ENCODE measurements around the gene GFM1. TPM values are rescaled to one million over a fixed set of nuclear protein-coding genes. Genes with fewer than 3 reads are reported as not detected.

GFM1 gene
- total and polyA plus RNA-seq, 2 donors (not counting 1 experiment from before 2014, with no cell fraction given) = 9.8 to 46.0 TPM

- Mint-ChIP-seq H3K9me3 (ENCODE audit: insufficient read depth) (no peaks in the 10 kb centered on the region), H3K27me3 (peaks cover 5% of the 10 kb centered on the region), H3K27ac (no peak overlapping the region), H3K4me3 (peak overlapping the region; percentile 49), H3K4me1 (peaks cover 8% of the 10 kb centered on the region)
- H3K27me3 ChIP-seq (replicated peaks in 1 of 4; ENCODE audit: control extremely low read depth in 1 of 4, control insufficient read depth in 3 of 4, insufficient read depth in 4 of 4, low read length in 3 of 4) = peaks cover 0 to 9% (median 3%) of the 10 kb centered on the region in 4 experiments
- peaks cover 0 to 8% (median 7%) of the 10 kb centered on the region in 3 donors for H3K9me3 ChIP-seq (ENCODE audit: control extremely low read depth in 1 of 3, control insufficient read depth in 2 of 3, insufficient read depth in 1 of 3, low read length in 2 of 3)
- peaks cover 8 to 12% of the 10 kb centered on the region in 2 donors for H3K4me1 ChIP-seq (ENCODE audit: control insufficient read depth in 2 of 2, insufficient read depth in 2 of 2, low read length in 2 of 2)
- H3K36me3 ChIP-seq (replicated peaks in 1 of 2; ENCODE audit: control extremely low read depth in 1 of 2, control insufficient read depth in 1 of 2, extremely low read depth in 1 of 2, insufficient read depth in 2 of 2, low read length in 1 of 2) = no peaks in the 10 kb centered on the region
- H2AFZ ChIP-seq (ENCODE audit: insufficient read depth, low read depth, low read length, poor library complexity, severe bottlenecking) = no peak overlapping the region
- H3K9ac ChIP-seq (ENCODE audit: low read length) = no peak overlapping the region
- DNase-seq (no peak), ATAC-seq (ENCODE audit: low read depth) (no peak)
- ChIA-PET POLR2A (interaction anchor here (0.7 kb wide), 1 partner anchor 61 kb away, joined by 3 read pairs; no protein-coding TSS in a partner anchor), CTCF (no interaction called here)
- H3K79me2 ChIP-seq (ENCODE audit: control insufficient read depth, insufficient read depth, low read length) = no peaks in the 10 kb centered on the region
- 91% methylated on average over 2 of the region's 3 CpGs for WGBS (ENCODE audit: insufficient coverage)
- no peak overlapping the region for H3K4me3 ChIP-seq (ENCODE audit: control extremely low read depth in 1 of 5, extremely low read depth in 1 of 5, insufficient read depth in 1 of 5, low read depth in 2 of 5, low read length in 4 of 5)
- H3K27ac ChIP-seq (ENCODE audit: low read length in 2 of 2) = no peak overlapping the region
- no peaks in the 10 kb centered on the region for H4K20me1 ChIP-seq (ENCODE audit: control insufficient read depth, insufficient read depth, low read length, poor library complexity, severe bottlenecking)
- TF ChIP-seq, protein P1, sequence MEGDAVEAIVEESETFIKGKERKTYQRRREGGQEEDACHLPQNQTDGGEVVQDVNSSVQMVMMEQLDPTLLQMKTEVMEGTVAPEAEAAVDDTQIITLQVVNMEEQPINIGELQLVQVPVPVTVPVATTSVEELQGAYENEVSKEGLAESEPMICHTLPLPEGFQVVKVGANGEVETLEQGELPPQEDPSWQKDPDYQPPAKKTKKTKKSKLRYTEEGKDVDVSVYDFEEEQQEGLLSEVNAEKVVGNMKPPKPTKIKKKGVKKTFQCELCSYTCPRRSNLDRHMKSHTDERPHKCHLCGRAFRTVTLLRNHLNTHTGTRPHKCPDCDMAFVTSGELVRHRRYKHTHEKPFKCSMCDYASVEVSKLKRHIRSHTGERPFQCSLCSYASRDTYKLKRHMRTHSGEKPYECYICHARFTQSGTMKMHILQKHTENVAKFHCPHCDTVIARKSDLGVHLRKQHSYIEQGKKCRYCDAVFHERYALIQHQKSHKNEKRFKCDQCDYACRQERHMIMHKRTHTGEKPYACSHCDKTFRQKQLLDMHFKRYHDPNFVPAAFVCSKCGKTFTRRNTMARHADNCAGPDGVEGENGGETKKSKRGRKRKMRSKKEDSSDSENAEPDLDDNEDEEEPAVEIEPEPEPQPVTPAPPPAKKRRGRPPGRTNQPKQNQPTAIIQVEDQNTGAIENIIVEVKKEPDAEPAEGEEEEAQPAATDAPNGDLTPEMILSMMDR (IDR thresholded peaks at IDR 0.05) = no peak
- TF ChIP-seq EZH2 (IDR thresholded peaks at IDR 0.05; ENCODE audit: borderline replicate concordance, insufficient read depth, low read depth, low read length, poor library complexity, severe bottlenecking) = no peak
- intact Hi-C loops (cut with micrococcal nuclease) = no loop called here
- H3K4me2 ChIP-seq (replicated peaks; ENCODE audit: low read depth, low read length, poor library complexity, severe bottlenecking) = no peak overlapping the region
These were observed 89.3 kb downstream of the GFM1 start for GRCh38 chr3:158733656-158734055.

GRCh38 chr3:158735296-158736033, 91.1 kb downstream of the GFM1 start:
- no peak overlapping the region for H2AFZ ChIP-seq (ENCODE audit: insufficient read depth, low read depth, low read length, poor library complexity, severe bottlenecking)
- peaks cover 8 to 12% of the 10 kb centered on the region in 2 donors for H3K4me1 ChIP-seq (ENCODE audit: control insufficient read depth in 2 of 2, insufficient read depth in 2 of 2, low read length in 2 of 2)
- H3K4me3 ChIP-seq (ENCODE audit: control extremely low read depth in 1 of 5, extremely low read depth in 1 of 5, insufficient read depth in 1 of 5, low read depth in 2 of 5, low read length in 4 of 5) = no peak overlapping the region
- H3K36me3 ChIP-seq (replicated peaks in 1 of 2; ENCODE audit: control extremely low read depth in 1 of 2, control insufficient read depth in 1 of 2, extremely low read depth in 1 of 2, insufficient read depth in 2 of 2, low read length in 1 of 2) = no peaks in the 10 kb centered on the region
- intact Hi-C loops (cut with micrococcal nuclease) = no loop called here
- no peak overlapping the region for H3K9ac ChIP-seq (ENCODE audit: low read length)
- Mint-ChIP-seq H3K27ac (no peak overlapping the region), H3K4me3 (no peak overlapping the region), H3K27me3 (peaks cover 5% of the 10 kb centered on the region), H3K4me1 (peaks cover 6% of the 10 kb centered on the region), H3K9me3 (ENCODE audit: insufficient read depth) (no peaks in the 10 kb centered on the region)
- ChIA-PET POLR2A (no interaction called here), CTCF (interaction anchor here (2.2 kb wide), 1 partner anchor 8 kb away, joined by 14 read pairs; no protein-coding TSS in a partner anchor)
- 95% methylated on average over 7 of the region's 7 CpGs for WGBS (ENCODE audit: insufficient coverage)
- DNase-seq (no peak), ATAC-seq (ENCODE audit: low read depth) (no peak)
- H3K4me2 ChIP-seq (replicated peaks; ENCODE audit: low read depth, low read length, poor library complexity, severe bottlenecking) = no peak overlapping the region
- no peaks in the 10 kb centered on the region for H4K20me1 ChIP-seq (ENCODE audit: control insufficient read depth, insufficient read depth, low read length, poor library complexity, severe bottlenecking)
- H3K79me2 ChIP-seq (ENCODE audit: control insufficient read depth, insufficient read depth, low read length) = no peaks in the 10 kb centered on the region
- TF ChIP-seq EZH2 (IDR thresholded peaks at IDR 0.05; ENCODE audit: borderline replicate concordance, insufficient read depth, low read depth, low read length, poor library complexity, severe bottlenecking) = no peak
- TF ChIP-seq, protein P1 (IDR thresholded peaks at IDR 0.05) = no peak
- peaks cover 0 to 9% (median 3%) of the 10 kb centered on the region in 4 experiments for H3K27me3 ChIP-seq (replicated peaks in 1 of 4; ENCODE audit: control extremely low read depth in 1 of 4, control insufficient read depth in 3 of 4, insufficient read depth in 4 of 4, low read length in 3 of 4)
- H3K27ac ChIP-seq (ENCODE audit: low read length in 2 of 2) = no peak overlapping the region
- peaks cover 0 to 8% (median 7%) of the 10 kb centered on the region in 3 donors for H3K9me3 ChIP-seq (ENCODE audit: control extremely low read depth in 1 of 3, control insufficient read depth in 2 of 3, insufficient read depth in 1 of 3, low read length in 2 of 3)

Measured in B cell (primary cell).